Astrocyte (in vitro differentiated cells and primary cell): Measurements from ENCODE around the gene CKMT2. TPM values are rescaled to one million over a fixed set of nuclear protein-coding genes. Genes with fewer than 3 reads are reported as not detected.
A peak's percentile ranks its signal among the peaks of the same experiment; 100 is the strongest.

Experiments used
- DNase-seq: peaks from one replicate; pipeline ENCODE4 v3.0.0-alpha.2; 2010; ENCODE audit warnings: low read depth
- FAIRE-seq: peaks from 2 replicates; lab custom pipeline; 2011; peaks lifted over from hg19 to GRCh38; lab: Jason Lieb, UNC
- H2AFZ ChIP-seq: 2 replicates; pipeline ENCODE4 v1.6.0; 2012; ENCODE audit warnings: low read depth, low read length, inconsistent platforms
- H3K27ac ChIP-seq: 2 replicates; pipeline ENCODE4 v1.5.1; 2011; ENCODE audit warnings: low read depth, low read length, inconsistent platforms
- H3K27me3 ChIP-seq: 2 replicates; pipeline ENCODE4 v1.6.0; 2011; ENCODE audit warnings: low read length, inconsistent platforms; ENCODE audit not compliant: insufficient read depth
- H3K36me3 ChIP-seq: 2 replicates; pipeline ENCODE4 v1.5.1; 2011; ENCODE audit warnings: low read length, inconsistent platforms; ENCODE audit not compliant: insufficient read depth
- H3K4me1 ChIP-seq: 2 replicates; pipeline ENCODE4 v1.5.1; 2011; ENCODE audit warnings: low read length, inconsistent platforms; ENCODE audit not compliant: insufficient read depth
- H3K4me2 ChIP-seq: 2 replicates; pipeline ENCODE4 v1.6.0; 2012; ENCODE audit warnings: low read length, inconsistent platforms
- H3K4me3 ChIP-seq: 2 replicates; pipeline ENCODE4 v1.5.1; 2011; ENCODE audit warnings: low read depth, mild to moderate bottlenecking, low read length, inconsistent platforms; ENCODE audit not compliant: insufficient read depth
- H3K79me2 ChIP-seq: 2 replicates; pipeline ENCODE4 v1.6.0; 2012; ENCODE audit warnings: mild to moderate bottlenecking, low read length, inconsistent platforms; ENCODE audit not compliant: insufficient read depth
- H3K9ac ChIP-seq: 2 replicates; pipeline ENCODE4 v1.6.0; 2012; ENCODE audit warnings: mild to moderate bottlenecking, low read length, inconsistent platforms
- H3K9me3 ChIP-seq: 2 replicates; pipeline ENCODE4 v1.5.1; 2012; ENCODE audit warnings: low read depth, mild to moderate bottlenecking, low read length, inconsistent platforms; ENCODE audit not compliant: insufficient read depth
- H4K20me1 ChIP-seq: 2 replicates; pipeline ENCODE4 v1.6.0; 2012; ENCODE audit warnings: low read length, inconsistent platforms; ENCODE audit not compliant: insufficient read depth
- H3K27ac Mint-ChIP-seq: one replicate; pipeline ENCODE4 v1.8.0; 2021; ENCODE audit warnings: mild to moderate bottlenecking, mixed read lengths; ENCODE audit not compliant: unreplicated experiment
- H3K27me3 Mint-ChIP-seq: one replicate; pipeline ENCODE4 v1.8.0; 2021; ENCODE audit warnings: low read depth, mixed read lengths; ENCODE audit not compliant: unreplicated experiment
- H3K36me3 Mint-ChIP-seq: one replicate; pipeline ENCODE4 v1.8.0; 2021; ENCODE audit warnings: low read depth, mixed read lengths; ENCODE audit not compliant: unreplicated experiment
- H3K4me1 Mint-ChIP-seq: one replicate; pipeline ENCODE4 v1.8.0; 2021; ENCODE audit warnings: low read depth, mixed read lengths; ENCODE audit not compliant: unreplicated experiment
- H3K4me3 Mint-ChIP-seq: one replicate; pipeline ENCODE4 v1.8.0; 2021; ENCODE audit warnings: mild to moderate bottlenecking, moderate library complexity, mixed read lengths; ENCODE audit not compliant: unreplicated experiment
- H3K9me3 Mint-ChIP-seq: one replicate; pipeline ENCODE4 v1.8.0; 2021; ENCODE audit warnings: mild to moderate bottlenecking, mixed read lengths; ENCODE audit not compliant: unreplicated experiment
- EZH2 ChIP-seq: IDR thresholded peaks from 2 replicates; pipeline ENCODE4 v1.6.1; 2012; ENCODE audit warnings: mild to moderate bottlenecking, low read length, inconsistent platforms; ENCODE audit not compliant: insufficient read depth
- total RNA-seq: library from RNA; stranded (reverse); gene quantifications from 2 replicates; pipeline ENCODE4 v1.2.1, GENCODE V29; 2021
- TF ChIP-seq, protein P1 (sequence below): IDR thresholded peaks from 2 replicates; pipeline ENCODE4 v1.5.1; 2011; ENCODE audit warnings: low read depth, mild to moderate bottlenecking, inconsistent platforms, low read length, moderate library complexity; ENCODE audit not compliant: insufficient read depth

Gene CKMT2
- total RNA-seq, 1 donor from 2014 or later, result 0.18 TPM

DNA sequence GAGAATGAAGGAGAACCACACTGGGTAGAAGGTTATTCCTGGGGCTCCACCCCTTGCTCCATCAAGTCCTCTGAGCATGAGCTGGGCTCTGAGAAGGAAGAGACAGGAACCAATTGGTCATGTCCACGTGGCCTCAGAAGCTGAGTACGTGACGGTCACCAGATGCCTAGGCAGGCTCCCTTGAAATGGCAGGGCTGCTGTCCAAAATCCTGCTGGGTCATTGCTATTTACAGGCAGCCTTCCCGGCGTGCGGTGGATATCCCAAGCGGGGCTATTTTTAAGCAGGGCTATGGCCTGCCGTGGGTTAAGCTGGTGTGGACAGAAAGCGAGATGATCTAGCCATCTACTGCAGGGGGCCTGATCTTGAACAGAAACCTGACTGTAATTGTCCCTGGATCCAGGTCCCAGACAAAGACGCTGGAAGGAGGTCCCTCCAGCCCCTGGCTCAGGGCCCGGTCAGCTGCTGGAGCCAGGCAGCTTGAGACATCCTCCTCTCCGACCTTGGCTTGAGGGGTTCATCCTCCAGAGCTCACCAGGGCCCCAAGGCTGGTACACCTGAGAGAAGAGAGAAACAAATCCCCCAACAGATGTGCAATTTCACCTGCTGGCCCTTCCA lies 550 bp upstream of the CKMT2 start:
- peak overlapping the region; percentile 83 for H3K4me2 ChIP-seq
- H3K4me3 ChIP-seq, result peak overlapping the region; percentile 30
- Mint-ChIP-seq H3K4me3 (no peak overlapping the region), H3K9me3 (no peaks in the 10 kb centered on the region), H3K27ac (no peak overlapping the region), H3K36me3 (no peaks in the 10 kb centered on the region), H3K4me1 (no peaks in the 10 kb centered on the region), H3K27me3 (peaks cover 3% of the 10 kb centered on the region)
- no peaks in the 10 kb centered on the region for H3K27me3 ChIP-seq
- no peak overlapping the region for H3K27ac ChIP-seq
- H3K79me2 ChIP-seq, result no peaks in the 10 kb centered on the region
- H3K9ac ChIP-seq, result no peak overlapping the region
- peak overlapping the region; percentile 85 for H2AFZ ChIP-seq
- no peak for DNase-seq
- H3K36me3 ChIP-seq, result no peaks in the 10 kb centered on the region
- peaks cover 4% of the 10 kb centered on the region for H4K20me1 ChIP-seq
- no peaks in the 10 kb centered on the region for H3K4me1 ChIP-seq
- no peaks in the 10 kb centered on the region for H3K9me3 ChIP-seq
- FAIRE-seq, result no peak
- TF ChIP-seq EZH2, result no peak
- TF ChIP-seq, protein P1, sequence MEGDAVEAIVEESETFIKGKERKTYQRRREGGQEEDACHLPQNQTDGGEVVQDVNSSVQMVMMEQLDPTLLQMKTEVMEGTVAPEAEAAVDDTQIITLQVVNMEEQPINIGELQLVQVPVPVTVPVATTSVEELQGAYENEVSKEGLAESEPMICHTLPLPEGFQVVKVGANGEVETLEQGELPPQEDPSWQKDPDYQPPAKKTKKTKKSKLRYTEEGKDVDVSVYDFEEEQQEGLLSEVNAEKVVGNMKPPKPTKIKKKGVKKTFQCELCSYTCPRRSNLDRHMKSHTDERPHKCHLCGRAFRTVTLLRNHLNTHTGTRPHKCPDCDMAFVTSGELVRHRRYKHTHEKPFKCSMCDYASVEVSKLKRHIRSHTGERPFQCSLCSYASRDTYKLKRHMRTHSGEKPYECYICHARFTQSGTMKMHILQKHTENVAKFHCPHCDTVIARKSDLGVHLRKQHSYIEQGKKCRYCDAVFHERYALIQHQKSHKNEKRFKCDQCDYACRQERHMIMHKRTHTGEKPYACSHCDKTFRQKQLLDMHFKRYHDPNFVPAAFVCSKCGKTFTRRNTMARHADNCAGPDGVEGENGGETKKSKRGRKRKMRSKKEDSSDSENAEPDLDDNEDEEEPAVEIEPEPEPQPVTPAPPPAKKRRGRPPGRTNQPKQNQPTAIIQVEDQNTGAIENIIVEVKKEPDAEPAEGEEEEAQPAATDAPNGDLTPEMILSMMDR, result no peak

DNA sequence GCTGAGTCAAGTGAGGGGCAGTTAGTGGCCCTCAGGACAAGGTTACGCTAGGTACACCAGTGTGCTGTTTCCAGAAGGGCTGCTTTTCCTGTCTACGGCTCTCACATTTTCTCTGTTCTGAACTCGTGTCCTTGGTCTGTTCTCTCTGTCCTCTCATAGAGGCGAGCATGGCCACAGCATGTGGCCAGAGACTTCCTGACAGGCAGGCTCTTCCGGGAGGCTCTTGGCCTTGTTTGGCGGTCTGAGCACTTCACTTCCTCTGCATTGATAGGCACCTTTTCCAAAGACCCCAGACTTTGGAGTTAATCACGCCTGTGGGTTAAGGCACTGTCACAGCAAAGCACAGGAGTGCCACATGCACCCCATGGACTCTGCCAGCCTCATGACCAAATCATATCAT lies 1.2 kb downstream of the CKMT2 start:
- Mint-ChIP-seq H3K4me3 (no peak overlapping the region), H3K27ac (no peak overlapping the region), H3K9me3 (no peaks in the 10 kb centered on the region), H3K27me3 (peaks cover 3% of the 10 kb centered on the region), H3K4me1 (no peaks in the 10 kb centered on the region), H3K36me3 (no peaks in the 10 kb centered on the region)
- H3K27me3 ChIP-seq, result no peaks in the 10 kb centered on the region
- H3K4me1 ChIP-seq, result no peaks in the 10 kb centered on the region
- no peak overlapping the region for H3K4me2 ChIP-seq
- no peaks in the 10 kb centered on the region for H3K36me3 ChIP-seq
- H3K9me3 ChIP-seq, result no peaks in the 10 kb centered on the region
- no peak overlapping the region for H2AFZ ChIP-seq
- peaks cover 4% of the 10 kb centered on the region for H4K20me1 ChIP-seq
- no peak overlapping the region for H3K27ac ChIP-seq
- no peaks in the 10 kb centered on the region for H3K79me2 ChIP-seq
- no peak overlapping the region for H3K9ac ChIP-seq
- no peak for DNase-seq
- no peak for FAIRE-seq
- H3K4me3 ChIP-seq, result no peak overlapping the region
- no peak for TF ChIP-seq EZH2
- TF ChIP-seq, protein P1, result no peak

DNA sequence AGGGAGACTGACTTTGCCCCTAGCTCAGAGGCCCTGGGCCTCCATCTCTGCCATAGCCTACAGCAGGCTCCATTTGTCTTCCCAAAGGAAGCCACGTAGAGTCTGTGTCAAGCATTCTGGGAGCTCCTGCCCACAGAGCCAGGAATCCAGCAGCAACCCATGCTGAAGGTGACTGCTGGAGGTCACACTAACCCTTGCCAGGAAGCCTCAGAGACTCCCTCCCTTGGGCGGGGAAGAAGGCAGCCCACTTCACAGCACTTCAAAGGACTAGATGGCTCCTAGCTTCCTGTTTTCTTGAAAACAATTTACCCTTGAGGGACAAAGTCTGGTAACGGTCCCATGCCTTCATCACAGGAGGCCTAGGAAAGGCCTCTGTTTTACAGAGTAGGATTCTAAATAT lies 1.7 kb downstream of the CKMT2 start:
- Histone ChIP-seq H3K9ac (no peak overlapping the region), H3K27me3 (no peaks in the 10 kb centered on the region), H2AFZ (no peak overlapping the region), H3K4me1 (no peaks in the 10 kb centered on the region), H3K27ac (no peak overlapping the region), H4K20me1 (peaks cover 4% of the 10 kb centered on the region), H3K9me3 (no peaks in the 10 kb centered on the region), H3K79me2 (no peaks in the 10 kb centered on the region), H3K4me2 (no peak overlapping the region), H3K36me3 (no peaks in the 10 kb centered on the region), H3K4me3 (no peak overlapping the region)
- no peaks in the 10 kb centered on the region for H3K4me1 Mint-ChIP-seq
- no peaks in the 10 kb centered on the region for H3K9me3 Mint-ChIP-seq
- H3K4me3 Mint-ChIP-seq, result no peak overlapping the region
- no peak for DNase-seq
- peaks cover 3% of the 10 kb centered on the region for H3K27me3 Mint-ChIP-seq
- no peaks in the 10 kb centered on the region for H3K36me3 Mint-ChIP-seq
- H3K27ac Mint-ChIP-seq, result no peak overlapping the region
- no peak for FAIRE-seq
- TF ChIP-seq EZH2, result no peak
- TF ChIP-seq, protein P1, result no peak
